ENCODE measurements around the gene PLXNA4. TPM values are rescaled to one million over a fixed set of nuclear protein-coding genes. Genes with fewer than 3 reads are reported as not detected.
A peak's percentile ranks its signal among the peaks of the same experiment; 100 is the strongest.

Gene PLXNA4
- total RNA-seq, 1 donor from 2014 or later = 3.3 TPM

- Histone ChIP-seq H3K27me3 (ENCODE audit: insufficient read depth, low read length) (no peaks in the 10 kb centered on the region), H3K4me2 (ENCODE audit: low read length) (no peak overlapping the region), H3K79me2 (ENCODE audit: insufficient read depth, low read length) (no peaks in the 10 kb centered on the region), H3K9ac (ENCODE audit: low read length) (no peak overlapping the region), H3K27ac (ENCODE audit: low read depth, low read length) (no peak overlapping the region), H3K36me3 (ENCODE audit: insufficient read depth, low read length) (no peaks in the 10 kb centered on the region), H2AFZ (ENCODE audit: low read depth, low read length) (no peak overlapping the region), H4K20me1 (ENCODE audit: insufficient read depth, low read length) (no peaks in the 10 kb centered on the region), H3K9me3 (ENCODE audit: insufficient read depth, low read depth, low read length) (no peaks in the 10 kb centered on the region), H3K4me1 (ENCODE audit: insufficient read depth, low read length) (peaks cover 3% of the 10 kb centered on the region), H3K4me3 (ENCODE audit: insufficient read depth, low read depth, low read length) (no peak overlapping the region)
- DNase-seq (ENCODE audit: low read depth) (no peak), FAIRE-seq (no peak)
- Mint-ChIP-seq H3K27me3 (ENCODE audit: low read depth, unreplicated experiment) (peaks cover 47% of the 10 kb centered on the region), H3K27ac (ENCODE audit: unreplicated experiment) (no peak overlapping the region), H3K4me3 (ENCODE audit: unreplicated experiment) (peak overlapping the region; percentile 62), H3K9me3 (ENCODE audit: unreplicated experiment) (peaks cover 2% of the 10 kb centered on the region), H3K4me1 (ENCODE audit: low read depth, unreplicated experiment) (peaks cover 5% of the 10 kb centered on the region), H3K36me3 (ENCODE audit: low read depth, unreplicated experiment) (no peaks in the 10 kb centered on the region)
- no peak for TF ChIP-seq CTCF (IDR thresholded peaks at IDR 0.05; ENCODE audit: insufficient read depth, low read depth, low read length)
- TF ChIP-seq EZH2 (IDR thresholded peaks at IDR 0.05; ENCODE audit: insufficient read depth, low read length) = no peak
These were observed 319.5 kb downstream of the PLXNA4 start for GRCh38 chr7:132256721-132257212.

- H3K9me3 Mint-ChIP-seq (ENCODE audit: unreplicated experiment) = peaks cover 2% of the 10 kb centered on the region
- H3K27ac Mint-ChIP-seq (ENCODE audit: unreplicated experiment) = no peak overlapping the region
- H3K27me3 ChIP-seq (ENCODE audit: insufficient read depth, low read length) = no peaks in the 10 kb centered on the region
- FAIRE-seq (no peak), DNase-seq (ENCODE audit: low read depth) (no peak)
- H3K27me3 Mint-ChIP-seq (ENCODE audit: low read depth, unreplicated experiment) = peaks cover 39% of the 10 kb centered on the region
- no peaks in the 10 kb centered on the region for H4K20me1 ChIP-seq (ENCODE audit: insufficient read depth, low read length)
- no peak overlapping the region for H3K9ac ChIP-seq (ENCODE audit: low read length)
- H2AFZ ChIP-seq (ENCODE audit: low read depth, low read length) = no peak overlapping the region
- H3K4me3 Mint-ChIP-seq (ENCODE audit: unreplicated experiment) = no peak overlapping the region
- H3K4me1 Mint-ChIP-seq (ENCODE audit: low read depth, unreplicated experiment) = peaks cover 11% of the 10 kb centered on the region
- no peaks in the 10 kb centered on the region for H3K36me3 Mint-ChIP-seq (ENCODE audit: low read depth, unreplicated experiment)
- no peak overlapping the region for H3K27ac ChIP-seq (ENCODE audit: low read depth, low read length)
- no peak overlapping the region for H3K4me3 ChIP-seq (ENCODE audit: insufficient read depth, low read depth, low read length)
- no peak overlapping the region for H3K4me2 ChIP-seq (ENCODE audit: low read length)
- TF ChIP-seq CTCF (IDR thresholded peaks at IDR 0.05; ENCODE audit: insufficient read depth, low read depth, low read length) (no peak), EZH2 (IDR thresholded peaks at IDR 0.05; ENCODE audit: insufficient read depth, low read length) (no peak)
- no peaks in the 10 kb centered on the region for H3K9me3 ChIP-seq (ENCODE audit: insufficient read depth, low read depth, low read length)
- no peaks in the 10 kb centered on the region for H3K79me2 ChIP-seq (ENCODE audit: insufficient read depth, low read length)
- no peaks in the 10 kb centered on the region for H3K36me3 ChIP-seq (ENCODE audit: insufficient read depth, low read length)
- H3K4me1 ChIP-seq (ENCODE audit: insufficient read depth, low read length) = peaks cover 3% of the 10 kb centered on the region
These were observed 320.4 kb downstream of the PLXNA4 start for GRCh38 chr7:132255898-132256297.

- no peaks in the 10 kb centered on the region for H3K36me3 ChIP-seq (ENCODE audit: insufficient read depth, low read length)
- no peak overlapping the region for H3K27ac Mint-ChIP-seq (ENCODE audit: unreplicated experiment)
- H3K27me3 Mint-ChIP-seq (ENCODE audit: low read depth, unreplicated experiment) = peaks cover 36% of the 10 kb centered on the region
- no peaks in the 10 kb centered on the region for H4K20me1 ChIP-seq (ENCODE audit: insufficient read depth, low read length)
- no peaks in the 10 kb centered on the region for H3K27me3 ChIP-seq (ENCODE audit: insufficient read depth, low read length)
- no peak overlapping the region for H3K4me3 ChIP-seq (ENCODE audit: insufficient read depth, low read depth, low read length)
- no peaks in the 10 kb centered on the region for H3K36me3 Mint-ChIP-seq (ENCODE audit: low read depth, unreplicated experiment)
- no peak overlapping the region for H3K4me3 Mint-ChIP-seq (ENCODE audit: unreplicated experiment)
- peaks cover 13% of the 10 kb centered on the region for H3K4me1 Mint-ChIP-seq (ENCODE audit: low read depth, unreplicated experiment)
- H3K9ac ChIP-seq (ENCODE audit: low read length) = no peak overlapping the region
- no peaks in the 10 kb centered on the region for H3K9me3 ChIP-seq (ENCODE audit: insufficient read depth, low read depth, low read length)
- FAIRE-seq = no peak
- no peak overlapping the region for H3K4me2 ChIP-seq (ENCODE audit: low read length)
- no peak for TF ChIP-seq CTCF (IDR thresholded peaks at IDR 0.05; ENCODE audit: insufficient read depth, low read depth, low read length)
- no peak for TF ChIP-seq EZH2 (IDR thresholded peaks at IDR 0.05; ENCODE audit: insufficient read depth, low read length)
- H3K4me1 ChIP-seq (ENCODE audit: insufficient read depth, low read length) = peaks cover 3% of the 10 kb centered on the region
- H3K79me2 ChIP-seq (ENCODE audit: insufficient read depth, low read length) = no peaks in the 10 kb centered on the region
- DNase-seq (ENCODE audit: low read depth) = no peak
- H2AFZ ChIP-seq (ENCODE audit: low read depth, low read length) = no peak overlapping the region
- H3K27ac ChIP-seq (ENCODE audit: low read depth, low read length) = no peak overlapping the region
- H3K9me3 Mint-ChIP-seq (ENCODE audit: unreplicated experiment) = peaks cover 2% of the 10 kb centered on the region
These were observed 321.0 kb downstream of the PLXNA4 start for GRCh38 chr7:132255115-132255797.

Measured in astrocyte (in vitro differentiated cells and primary cell).